ENCODE measurements around the gene TMEM11.

TMEM11 gene

GRCh38 chr17:21189361-21189760, 24.6 kb downstream of the TMEM11 start:
- no peak overlapping the region for H3K27ac ChIP-seq
- no peak for DNase-seq (ENCODE audit: low read depth, low spot score)

- no peak overlapping the region for H3K27ac ChIP-seq
Measured at GRCh38 chr17:21186399-21187187, 27.4 kb downstream of the TMEM11 start.

GRCh38 chr17:21185061-21185460, 28.9 kb downstream of the TMEM11 start:
- H3K27ac ChIP-seq: no peak overlapping the region
- DNase-seq (ENCODE audit: low read depth, low spot score): no peak

More at GRCh38 chr17:21186399-21187187, 27.4 kb downstream of the TMEM11 start:
- no peak for DNase-seq (ENCODE audit: low read depth, low spot score)

GRCh38 chr17:21184570-21184969, 29.4 kb downstream of the TMEM11 start:
- H3K27ac ChIP-seq: no peak overlapping the region
- no peak for DNase-seq (ENCODE audit: low read depth, low spot score)

- no peak for DNase-seq (ENCODE audit: low read depth, low spot score)
- H3K27ac ChIP-seq: no peak overlapping the region
Measured at GRCh38 chr17:21183468-21183867, 30.5 kb downstream of the TMEM11 start.

GRCh38 chr17:21177854-21178600, 35.9 kb downstream of the TMEM11 start:
- H3K27ac ChIP-seq: no peak overlapping the region
- no peak for DNase-seq (ENCODE audit: low read depth, low spot score)

GRCh38 chr17:21177401-21177800, 36.6 kb downstream of the TMEM11 start:
- no peak for DNase-seq (ENCODE audit: low read depth, low spot score)
- H3K27ac ChIP-seq: no peak overlapping the region

- no peak for DNase-seq (ENCODE audit: low read depth, low spot score)
- no peak overlapping the region for H3K27ac ChIP-seq
Measured at GRCh38 chr17:21176773-21177395, 37.1 kb downstream of the TMEM11 start.

- DNase-seq (ENCODE audit: low read depth, low spot score): no peak
- H3K27ac ChIP-seq: no peak overlapping the region
Measured at GRCh38 chr17:21174713-21175112, 39.2 kb downstream of the TMEM11 start.

GRCh38 chr17:21174186-21174585, 39.8 kb downstream of the TMEM11 start:
- H3K27ac ChIP-seq: no peak overlapping the region
- no peak for DNase-seq (ENCODE audit: low read depth, low spot score)

- no peak for DNase-seq (ENCODE audit: low read depth, low spot score)
- H3K27ac ChIP-seq: no peak overlapping the region
Measured at GRCh38 chr17:21173543-21173942, 40.4 kb downstream of the TMEM11 start.

- H3K27ac ChIP-seq: no peak overlapping the region
- DNase-seq (ENCODE audit: low read depth, low spot score): no peak
Measured at GRCh38 chr17:21172846-21173245, 41.1 kb downstream of the TMEM11 start.

- DNase-seq (ENCODE audit: low read depth, low spot score): no peak
- no peak overlapping the region for H3K27ac ChIP-seq
Measured at GRCh38 chr17:21171970-21172510, 41.9 kb downstream of the TMEM11 start.

- DNase-seq (ENCODE audit: low read depth, low spot score): no peak
- no peak overlapping the region for H3K27ac ChIP-seq
Measured at GRCh38 chr17:21171309-21171922, 42.5 kb downstream of the TMEM11 start.

- H3K27ac ChIP-seq: no peak overlapping the region
- DNase-seq (ENCODE audit: low read depth, low spot score): no peak
Measured at GRCh38 chr17:21170809-21171208, 43.2 kb downstream of the TMEM11 start.

GRCh38 chr17:21169496-21169895, 44.5 kb downstream of the TMEM11 start:
- H3K27ac ChIP-seq: no peak overlapping the region
- no peak for DNase-seq (ENCODE audit: low read depth, low spot score)

GRCh38 chr17:21168555-21168865, 45.5 kb downstream of the TMEM11 start:
- no peak overlapping the region for H3K27ac ChIP-seq
- DNase-seq (ENCODE audit: low read depth, low spot score): no peak

- no peak overlapping the region for H3K27ac ChIP-seq
- DNase-seq (ENCODE audit: low read depth, low spot score): no peak
Measured at GRCh38 chr17:21167303-21167702, 46.7 kb downstream of the TMEM11 start.

- DNase-seq (ENCODE audit: low read depth, low spot score): no peak
- H3K27ac ChIP-seq: no peak overlapping the region
Measured at GRCh38 chr17:21166595-21167210, 47.3 kb downstream of the TMEM11 start.

- no peak for DNase-seq (ENCODE audit: low read depth, low spot score)
- H3K27ac ChIP-seq: no peak overlapping the region
Measured at GRCh38 chr17:21165922-21166594, 47.9 kb downstream of the TMEM11 start.
